Gastrocnemius medialis (tissue), 4 donors: ENCODE results near the gene LIPT1. TPM values are rescaled to one million over a fixed set of nuclear protein-coding genes. Genes with fewer than 3 reads are reported as not detected.

Source experiments
- ATAC-seq, 2 donors: fragments of 150-250 bp; one replicate each; pipeline ENCODE4 v1.9.1; 2016
- DNase-seq, 2 donors: peaks; one replicate each; pipeline ENCODE4 v3.0.0-alpha.2; 2019
- H3K27ac ChIP-seq, 4 donors: fragments of 200-600 bp; sonication (generic); 1 replicate in 1 of 4; 2 replicates in 3 of 4; pipeline ENCODE4 v1.5.1; 2016 to 2018; ENCODE audit warnings: mild to moderate bottlenecking in 2 of 4, moderate library complexity in 1 of 4
- H3K27me3 ChIP-seq, 3 donors: fragments of 200-600 bp; sonication (generic) in 2 of 3; 1 replicate in 1 of 3; 2 replicates in 2 of 3; pipeline versions ENCODE4 v1.5.1 to v1.6.0; 2016 to 2019; ENCODE audit warnings: mild to moderate bottlenecking in 1 of 3, moderate library complexity in 1 of 3
- H3K36me3 ChIP-seq, 2 donors: fragments of 200-600 bp; sonication (generic) in 1 of 2; one replicate each; pipeline ENCODE4 v1.5.1; 2017 to 2018
- H3K4me1 ChIP-seq, 2 donors: fragments of 200-600 bp; sonication (generic) in 1 of 2; one replicate each; pipeline ENCODE4 v1.5.1; 2016 to 2017; ENCODE audit warnings: mild to moderate bottlenecking in 2 of 2
- H3K4me3 ChIP-seq, 4 donors: fragments of 200-600 bp; sonication (generic) in 3 of 4; 1 replicate in 1 of 4; 2 replicates in 3 of 4; pipeline ENCODE4 v1.5.1; 2016 to 2019; ENCODE audit warnings: mild to moderate bottlenecking in 2 of 4
- H3K9me3 ChIP-seq, 3 donors: fragments of 200-600 bp; sonication (generic) in 2 of 3; 1 replicate in 1 of 3; 2 replicates in 2 of 3; pipeline ENCODE4 v1.5.1; 2016 to 2019
- POLR2A ChIP-seq, 2 donors: fragments of 450-650 bp; IDR thresholded peaks; one replicate each; pipeline ENCODE4 v1.6.1; 2017; ENCODE audit warnings: antibody characterized with exemption in 2 of 2, mild to moderate bottlenecking in 2 of 2, moderate library complexity in 2 of 2
- in situ Hi-C, 4 donors: fragments of 200-750 bp; cut with MboI; loops; one replicate each; pipeline versions ENCODE4 v1.15.0 to v1.8.0; 2017; ENCODE audit warnings: low sequenced_read_pairs in 4 of 4
- intact Hi-C: fragments of 100-400 bp; cut with DNase I; formaldehyde crosslinking; loops from one replicate; pipeline ENCODE4 v1.15.1; 2023; ENCODE audit warnings: low total_unique reads
- total RNA-seq, 4 donors: library from RNA; depleted of rRNA; stranded (reverse); fragments of >200 nt; gene quantifications; one replicate each; pipeline versions ENCODE4 v1.1.0 to v1.2.3, GENCODE V29; 2016
- TF ChIP-seq, protein P1 (sequence below), 5 experiments: fragments of 450-650 bp in 3 of 5; fragments of 200-600 bp in 2 of 5; sonication (generic) in 2 of 5; IDR thresholded peaks in 4 of 5; conservative IDR thresholded peaks in 1 of 5; 1 replicate in 4 of 5; 2 replicates in 1 of 5; pipeline ENCODE4 v1.5.1; 2016 to 2019; ENCODE audit warnings: antibody characterized with exemption in 5 of 5, mild to moderate bottlenecking in 3 of 5, moderate library complexity in 3 of 5

The LIPT1 gene
- total RNA-seq, 4 donors from 2014 or later: 4.2 to 7.5 (median 6.2) TPM

DNA sequence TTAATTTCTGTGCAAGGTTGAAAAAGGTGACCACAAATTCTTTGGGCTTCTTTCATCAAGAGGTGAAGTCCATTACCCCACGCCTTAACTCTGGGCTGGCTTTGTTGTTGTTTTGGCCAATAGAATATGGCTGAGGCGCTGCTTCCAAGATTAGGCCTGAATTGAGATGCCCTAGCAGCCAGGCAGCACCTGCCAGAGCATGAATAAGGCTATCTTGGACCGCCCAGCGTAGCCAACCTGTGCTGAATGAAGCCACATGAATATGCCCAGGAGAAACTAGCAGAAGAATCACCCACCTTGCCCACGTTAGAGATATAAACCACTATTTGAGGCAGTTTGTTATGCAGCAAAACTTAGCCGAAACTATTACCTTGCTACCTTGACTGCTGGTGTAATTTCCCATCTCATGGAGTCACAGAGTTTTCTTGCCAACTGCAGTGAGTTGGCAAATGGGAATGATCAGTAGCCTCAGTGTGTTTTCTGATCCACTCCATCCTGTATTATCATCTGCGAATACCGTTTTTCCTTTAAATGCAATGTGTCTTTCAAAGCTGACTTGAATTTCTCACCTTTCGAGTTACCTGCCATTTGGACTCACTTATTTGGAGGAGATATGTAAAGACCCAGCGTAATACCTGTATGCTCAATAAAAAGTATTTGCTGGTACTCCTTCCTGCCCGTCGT lies 704 bp upstream of the LIPT1 start:
- no peaks in the 10 kb centered on the region for H3K27me3 ChIP-seq
- peak overlapping the region; percentile 61 to 92 (median 86) for H3K4me3 ChIP-seq
- ATAC-seq (peak; percentile 46 to 52), DNase-seq (peak in 1 of 2 donors; percentile 28)
- no peak for TF ChIP-seq POLR2A (IDR thresholded peaks at IDR 0.05)
- H3K9me3 ChIP-seq: no peaks in the 10 kb centered on the region
- in situ Hi-C loops (no loop called here), intact Hi-C loops (loop anchor here (1.0 to 10.0 kb wide), 5 partner anchors 13 to 549 kb away; partner anchors contain the start of genes C2orf15, COA5, EIF5B and MGAT4A)
- H3K36me3 ChIP-seq: peaks cover 0 to 6% of the 10 kb centered on the region in 2 donors
- H3K27ac ChIP-seq: peak overlapping the region; percentile 86 to 99 (median 94)
- H3K4me1 ChIP-seq: peaks cover 20 to 36% of the 10 kb centered on the region in 2 donors

DNA sequence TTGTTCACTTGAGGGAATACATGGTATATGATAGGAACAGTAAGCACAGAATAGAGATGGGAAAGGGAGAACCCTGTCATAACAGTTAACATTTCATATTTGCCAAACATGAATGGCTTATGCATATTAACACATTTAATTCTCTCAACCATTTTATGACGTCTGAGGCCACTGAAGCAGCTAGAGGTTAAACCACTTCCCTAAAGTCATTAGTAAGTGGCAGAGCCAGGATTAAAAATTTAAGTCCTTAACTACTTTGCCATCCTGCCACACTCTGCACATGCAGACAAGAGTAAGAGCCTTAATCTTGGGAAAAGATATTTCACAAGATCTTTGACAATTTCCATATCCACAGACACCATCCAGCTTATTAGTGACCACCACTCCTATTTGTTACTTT lies 2.1 kb downstream of the LIPT1 start:
- peaks cover 20 to 31% of the 10 kb centered on the region in 2 donors for H3K4me1 ChIP-seq
- intact Hi-C loops (loop anchor here (10.0 kb wide), 2 partner anchors 422 to 552 kb away; partner anchors contain the start of genes COA5, MGAT4A and UNC50), in situ Hi-C loops (no loop called here)
- H3K27ac ChIP-seq: no peak overlapping the region
- peaks cover 0 to 14% of the 10 kb centered on the region in 2 donors for H3K36me3 ChIP-seq
- no peaks in the 10 kb centered on the region for H3K9me3 ChIP-seq
- TF ChIP-seq, protein P1, sequence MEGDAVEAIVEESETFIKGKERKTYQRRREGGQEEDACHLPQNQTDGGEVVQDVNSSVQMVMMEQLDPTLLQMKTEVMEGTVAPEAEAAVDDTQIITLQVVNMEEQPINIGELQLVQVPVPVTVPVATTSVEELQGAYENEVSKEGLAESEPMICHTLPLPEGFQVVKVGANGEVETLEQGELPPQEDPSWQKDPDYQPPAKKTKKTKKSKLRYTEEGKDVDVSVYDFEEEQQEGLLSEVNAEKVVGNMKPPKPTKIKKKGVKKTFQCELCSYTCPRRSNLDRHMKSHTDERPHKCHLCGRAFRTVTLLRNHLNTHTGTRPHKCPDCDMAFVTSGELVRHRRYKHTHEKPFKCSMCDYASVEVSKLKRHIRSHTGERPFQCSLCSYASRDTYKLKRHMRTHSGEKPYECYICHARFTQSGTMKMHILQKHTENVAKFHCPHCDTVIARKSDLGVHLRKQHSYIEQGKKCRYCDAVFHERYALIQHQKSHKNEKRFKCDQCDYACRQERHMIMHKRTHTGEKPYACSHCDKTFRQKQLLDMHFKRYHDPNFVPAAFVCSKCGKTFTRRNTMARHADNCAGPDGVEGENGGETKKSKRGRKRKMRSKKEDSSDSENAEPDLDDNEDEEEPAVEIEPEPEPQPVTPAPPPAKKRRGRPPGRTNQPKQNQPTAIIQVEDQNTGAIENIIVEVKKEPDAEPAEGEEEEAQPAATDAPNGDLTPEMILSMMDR (IDR thresholded peaks at IDR 0.05 in 4 of 5, conservative IDR thresholded peaks at IDR 0.05 in 1 of 5): no peak
- TF ChIP-seq POLR2A (IDR thresholded peaks at IDR 0.05): no peak
- DNase-seq (no peak), ATAC-seq (no peak)
- H3K27me3 ChIP-seq: no peaks in the 10 kb centered on the region
- no peak overlapping the region for H3K4me3 ChIP-seq

GRCh38 chr2:99158599-99158998 lies 3.8 kb downstream of the LIPT1 start:
- Histone ChIP-seq H3K4me3 (no peak overlapping the region), H3K9me3 (no peaks in the 10 kb centered on the region), H3K36me3 (peaks cover 0 to 14% of the 10 kb centered on the region in 2 donors), H3K4me1 (peaks cover 15 to 16% of the 10 kb centered on the region in 2 donors), H3K27me3 (no peaks in the 10 kb centered on the region), H3K27ac (no peak overlapping the region)
- TF ChIP-seq, protein P1 (IDR thresholded peaks at IDR 0.05 in 4 of 5, conservative IDR thresholded peaks at IDR 0.05 in 1 of 5): no peak
- TF ChIP-seq POLR2A (IDR thresholded peaks at IDR 0.05): no peak
- intact Hi-C loops (loop anchor here (10.0 kb wide), 2 partner anchors 424 to 554 kb away; partner anchors contain the start of genes COA5, MGAT4A and UNC50), in situ Hi-C loops (no loop called here)
- ATAC-seq: no peak
- no peak for DNase-seq

DNA sequence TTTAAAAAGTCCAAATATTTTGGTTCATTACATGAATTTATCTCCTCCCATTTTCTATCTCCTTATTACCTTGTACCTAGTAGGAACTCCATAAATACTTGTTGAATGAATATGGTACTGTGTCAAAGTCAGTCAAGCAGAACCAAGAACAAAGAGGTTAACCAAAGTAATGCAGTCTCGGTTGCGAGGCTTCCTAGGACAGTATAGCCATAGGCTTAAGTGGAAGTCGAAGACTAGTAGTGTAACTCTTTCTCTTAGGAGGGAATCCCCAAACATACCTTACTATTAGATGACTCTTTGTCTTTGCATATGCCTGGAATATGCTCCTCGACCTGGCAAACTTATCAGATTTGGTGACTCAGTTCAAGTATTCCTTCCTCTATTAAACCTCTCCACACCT lies 4.8 kb downstream of the LIPT1 start:
- in situ Hi-C loops (no loop called here), intact Hi-C loops (loop anchor here (10.0 kb wide), 2 partner anchors 425 to 555 kb away; partner anchors contain the start of genes COA5, MGAT4A and UNC50)
- peaks cover 0 to 14% of the 10 kb centered on the region in 2 donors for H3K36me3 ChIP-seq

GRCh38 chr2:99166218-99166617 lies 11.5 kb downstream of the LIPT1 start:
- H3K9me3 ChIP-seq: no peaks in the 10 kb centered on the region
- no peaks in the 10 kb centered on the region for H3K27me3 ChIP-seq
- H3K36me3 ChIP-seq: peaks cover 0 to 54% of the 10 kb centered on the region in 2 donors
- no peak for DNase-seq
- H3K27ac ChIP-seq: no peak overlapping the region
- in situ Hi-C loops: no loop called here
- intact Hi-C loops: no loop called here
- H3K4me1 ChIP-seq: no peaks in the 10 kb centered on the region
- no peak for ATAC-seq
- no peak overlapping the region for H3K4me3 ChIP-seq
- TF ChIP-seq, protein P1 (IDR thresholded peaks at IDR 0.05 in 4 of 5, conservative IDR thresholded peaks at IDR 0.05 in 1 of 5): no peak
- TF ChIP-seq POLR2A (IDR thresholded peaks at IDR 0.05): no peak

More for the DNA sequence above, 4.8 kb downstream of the LIPT1 start:
- DNase-seq (no peak), ATAC-seq (no peak)
- Histone ChIP-seq H3K4me1 (peaks cover 8 to 9% of the 10 kb centered on the region in 2 donors), H3K27ac (no peak overlapping the region), H3K4me3 (no peak overlapping the region), H3K27me3 (no peaks in the 10 kb centered on the region), H3K9me3 (no peaks in the 10 kb centered on the region)
- TF ChIP-seq, protein P1 (IDR thresholded peaks at IDR 0.05 in 4 of 5, conservative IDR thresholded peaks at IDR 0.05 in 1 of 5): no peak
- no peak for TF ChIP-seq POLR2A (IDR thresholded peaks at IDR 0.05)
